ENCODE data around the gene IGFLR1.

Gene IGFLR1

GRCh38 chr19:35746531-35746930 is 4.3 kb upstream of the IGFLR1 start:
- no peak for DNase-seq (ENCODE audit: low read depth)
- H3K4me3 ChIP-seq (ENCODE audit: low read depth, low read length): peak overlapping the region; percentile 86
- no peak for TF ChIP-seq MYC (IDR thresholded peaks at IDR 0.05; ENCODE audit: low read depth, low read length)
- TF ChIP-seq, protein P1, sequence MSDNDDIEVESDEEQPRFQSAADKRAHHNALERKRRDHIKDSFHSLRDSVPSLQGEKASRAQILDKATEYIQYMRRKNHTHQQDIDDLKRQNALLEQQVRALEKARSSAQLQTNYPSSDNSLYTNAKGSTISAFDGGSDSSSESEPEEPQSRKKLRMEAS (IDR thresholded peaks at IDR 0.05; ENCODE audit: low read depth, low read length): no peak
- no peak for TF ChIP-seq POLR2A (IDR thresholded peaks at IDR 0.05; ENCODE audit: extremely low read depth, insufficient read length)
- TF ChIP-seq CTCF (IDR thresholded peaks at IDR 0.05; ENCODE audit: low read depth, low read length): no peak

GRCh38 chr19:35746087-35746462 is 3.8 kb upstream of the IGFLR1 start:
- DNase-seq (ENCODE audit: low read depth): no peak
- peak overlapping the region; percentile 86 for H3K4me3 ChIP-seq (ENCODE audit: low read depth, low read length)
- no peak for TF ChIP-seq POLR2A (IDR thresholded peaks at IDR 0.05; ENCODE audit: extremely low read depth, insufficient read length)
- TF ChIP-seq, protein P1 (IDR thresholded peaks at IDR 0.05; ENCODE audit: low read depth, low read length): no peak
- TF ChIP-seq CTCF (IDR thresholded peaks at IDR 0.05; ENCODE audit: low read depth, low read length): no peak
- TF ChIP-seq MYC (IDR thresholded peaks at IDR 0.05; ENCODE audit: low read depth, low read length): no peak

- DNase-seq (ENCODE audit: low read depth): peak; percentile 96
- TF ChIP-seq, protein P1 (IDR thresholded peaks at IDR 0.05; ENCODE audit: low read depth, low read length): no peak; the same call in 1 of the 2 replicates
- peak; percentile 31; the same call in 1 of the 2 replicates for TF ChIP-seq MYC (IDR thresholded peaks at IDR 0.05; ENCODE audit: low read depth, low read length)
- peak within 1 kb of the TSS; percentile 86 for H3K4me3 ChIP-seq (ENCODE audit: low read depth, low read length)
These were observed 3.3 kb upstream of the IGFLR1 start, which contains the start of the genes PSENEN and U2AF1L4 for GRCh38 chr19:35745328-35746086. Gene PSENEN (plus strand): TSS chr19:35745651. CDS start chr19:35745931, 280 bp downstream. Gene U2AF1L4 (minus strand): TSS chr19:35745418. CDS start chr19:35745391, 27 bp downstream.

DNA sequence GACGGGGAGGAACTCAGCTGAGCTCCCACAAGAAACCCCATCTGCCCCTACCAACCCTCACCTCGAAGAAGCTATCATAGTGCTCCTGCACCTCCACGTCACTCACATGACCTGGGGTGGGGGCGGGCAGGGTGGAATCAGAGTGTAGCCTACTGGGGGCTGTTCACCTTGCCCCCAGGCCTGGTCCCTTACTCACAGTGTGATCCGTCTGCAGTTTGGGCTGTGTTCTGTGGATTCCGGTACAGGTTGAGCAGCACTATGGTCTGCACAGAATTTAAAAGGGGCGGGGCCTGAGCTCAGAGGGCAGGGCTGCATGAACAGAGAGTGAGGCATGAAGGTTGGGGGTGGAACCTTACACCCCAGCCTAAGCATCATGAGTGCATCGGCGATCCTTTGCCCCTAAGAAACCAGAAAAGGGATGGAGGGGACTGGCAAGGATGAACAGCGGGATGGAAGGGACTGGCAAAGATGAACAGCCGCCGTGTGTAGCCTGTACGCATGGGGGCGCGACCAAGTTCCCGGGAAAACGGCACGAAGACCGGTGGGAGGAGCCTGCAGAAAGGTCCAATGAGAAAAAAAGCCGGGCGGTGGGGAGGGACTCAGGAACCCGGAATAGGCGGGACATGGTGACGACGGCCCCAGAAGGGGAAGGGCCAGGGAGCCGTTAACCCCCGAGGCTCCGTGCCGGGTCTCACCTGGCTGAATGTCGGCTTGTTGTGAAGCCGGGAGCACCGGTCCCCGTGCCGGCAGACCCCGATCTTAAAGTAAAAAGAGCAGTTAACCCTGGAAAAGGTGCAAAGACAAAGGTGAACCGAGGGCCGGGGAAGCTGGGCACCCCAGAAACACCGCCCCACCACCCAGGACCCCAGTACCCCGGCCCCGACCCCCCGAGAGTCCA is 2.4 kb upstream of the IGFLR1 start:
- peak overlapping the region; percentile 66 for H3K4me3 ChIP-seq (ENCODE audit: low read depth, low read length)
- peak; percentile 91 for DNase-seq (ENCODE audit: low read depth)
- TF ChIP-seq CTCF (IDR thresholded peaks at IDR 0.05; ENCODE audit: low read depth, low read length) (no peak), POLR2A (IDR thresholded peaks at IDR 0.05; ENCODE audit: extremely low read depth, insufficient read length) (peak; percentile 42)
- TF ChIP-seq, protein P1 (IDR thresholded peaks at IDR 0.05; ENCODE audit: low read depth, low read length): no peak

DNA sequence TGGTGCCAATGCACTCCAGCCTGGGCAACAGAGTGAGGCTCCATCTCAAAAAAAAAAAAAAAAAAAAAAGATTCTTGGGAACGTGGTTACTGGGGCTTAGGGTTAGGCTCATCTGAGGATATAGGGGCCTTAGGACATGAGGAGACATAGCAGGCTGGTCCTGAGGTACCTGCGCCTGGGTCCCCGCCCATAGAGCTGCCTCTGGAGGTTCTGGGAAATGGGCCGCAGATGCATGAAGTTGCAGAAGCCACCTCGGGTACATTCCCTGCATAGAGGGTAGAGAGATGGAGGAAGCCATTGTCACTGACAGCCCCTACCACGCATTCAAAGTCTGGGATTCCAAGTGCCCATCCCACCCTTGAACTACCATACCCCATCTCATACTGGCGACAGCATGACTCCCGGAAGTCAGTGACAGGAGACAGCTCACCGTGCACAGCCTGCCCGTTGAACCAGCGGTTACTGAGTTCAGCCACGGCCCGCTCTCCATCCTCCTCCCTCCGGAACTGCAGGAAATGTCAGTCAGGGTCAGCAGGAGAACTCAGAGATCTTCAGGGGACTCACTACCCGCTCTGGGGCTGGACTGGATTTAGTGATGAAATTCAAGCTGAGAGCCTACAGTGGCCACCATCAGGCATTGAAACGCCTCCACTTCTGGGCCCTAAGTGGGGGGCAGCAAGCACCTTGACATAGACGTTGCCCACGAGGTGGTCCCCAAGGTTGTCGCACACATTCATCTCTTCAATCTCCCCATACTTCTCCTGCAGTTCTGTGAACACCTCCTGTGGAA is 1.6 kb upstream of the IGFLR1 start:
- no peak overlapping the region for H3K4me3 ChIP-seq (ENCODE audit: low read depth, low read length)
- TF ChIP-seq MYC (IDR thresholded peaks at IDR 0.05; ENCODE audit: low read depth, low read length) (no peak), CTCF (IDR thresholded peaks at IDR 0.05; ENCODE audit: low read depth, low read length) (no peak), POLR2A (IDR thresholded peaks at IDR 0.05; ENCODE audit: extremely low read depth, insufficient read length) (no peak)
- TF ChIP-seq, protein P1 (IDR thresholded peaks at IDR 0.05; ENCODE audit: low read depth, low read length): no peak
- DNase-seq (ENCODE audit: low read depth): no peak

All from NB4 (cell line).